ENCODE measurements around the gene ATXN7L3.

The ATXN7L3 gene

GRCh38 chr17:44176671-44177501 is 22.8 kb downstream of the ATXN7L3 start:
- no peak; the same call in 2 of the 3 replicates for ATAC-seq

GRCh38 chr17:44176257-44176656 is 23.4 kb downstream of the ATXN7L3 start:
- no peak for TF ChIP-seq ZFP3 (CRISPR knock-in tag; IDR thresholded peaks at IDR 0.05)
- no peak for TF ChIP-seq GLIS3 (CRISPR knock-in tag; IDR thresholded peaks at IDR 0.05)
- no peak for TF ChIP-seq ZC3H10 (CRISPR knock-in tag; IDR thresholded peaks at IDR 0.05)
- TF ChIP-seq OSR1 (CRISPR knock-in tag; IDR thresholded peaks at IDR 0.05) = no peak
- TF ChIP-seq POU6F1 (CRISPR knock-in tag; IDR thresholded peaks at IDR 0.05; ENCODE audit: borderline replicate concordance, low read depth) = no peak
- no peak for TF ChIP-seq ESRRG (CRISPR knock-in tag; IDR thresholded peaks at IDR 0.05)
- TF ChIP-seq PATZ1 (CRISPR knock-in tag; IDR thresholded peaks at IDR 0.05; ENCODE audit: borderline replicate concordance) = no peak
- no peak for TF ChIP-seq PPARA (CRISPR knock-in tag; IDR thresholded peaks at IDR 0.05; ENCODE audit: borderline replicate concordance)
- TF ChIP-seq CSDC2 (CRISPR knock-in tag; IDR thresholded peaks at IDR 0.05) = no peak
- TF ChIP-seq TCF4 (CRISPR knock-in tag; IDR thresholded peaks at IDR 0.05; ENCODE audit: borderline replicate concordance) = no peak
- no peak for TF ChIP-seq ARNTL (CRISPR knock-in tag; IDR thresholded peaks at IDR 0.05; ENCODE audit: borderline replicate concordance, low read depth)
- no peak for TF ChIP-seq TOX (CRISPR knock-in tag; IDR thresholded peaks at IDR 0.05; ENCODE audit: borderline replicate concordance)
- ATAC-seq = no peak

More at GRCh38 chr17:44176671-44177501, 22.8 kb downstream of the ATXN7L3 start:
- no peak for TF ChIP-seq RARB (CRISPR knock-in tag; IDR thresholded peaks at IDR 0.05)

GRCh38 chr17:44174427-44174826 is 25.3 kb downstream of the ATXN7L3 start:
- no peak for TF ChIP-seq TOX (CRISPR knock-in tag; IDR thresholded peaks at IDR 0.05; ENCODE audit: borderline replicate concordance)
- TF ChIP-seq ZC3H10 (CRISPR knock-in tag; IDR thresholded peaks at IDR 0.05) = no peak
- TF ChIP-seq ZFP30 (CRISPR knock-in tag; IDR thresholded peaks at IDR 0.05) = no peak
- TF ChIP-seq ISL1 (CRISPR knock-in tag; IDR thresholded peaks at IDR 0.05) = no peak
- TF ChIP-seq GLIS3 (CRISPR knock-in tag; IDR thresholded peaks at IDR 0.05) = no peak
- TF ChIP-seq OSR1 (CRISPR knock-in tag; IDR thresholded peaks at IDR 0.05) = no peak
- no peak for TF ChIP-seq TCF4 (CRISPR knock-in tag; IDR thresholded peaks at IDR 0.05; ENCODE audit: borderline replicate concordance)
- TF ChIP-seq TSHZ2 (CRISPR knock-in tag; IDR thresholded peaks at IDR 0.05) = no peak
- TF ChIP-seq POU6F1 (CRISPR knock-in tag; IDR thresholded peaks at IDR 0.05; ENCODE audit: borderline replicate concordance, low read depth) = no peak
- TF ChIP-seq ESRRG (CRISPR knock-in tag; IDR thresholded peaks at IDR 0.05) = no peak
- no peak for TF ChIP-seq BACH2 (CRISPR knock-in tag; IDR thresholded peaks at IDR 0.05; ENCODE audit: borderline replicate concordance)
- no peak for TF ChIP-seq ZNF8 (CRISPR knock-in tag; IDR thresholded peaks at IDR 0.05)
- ATAC-seq = no peak

GRCh38 chr17:44171931-44172455 is 27.7 kb downstream of the ATXN7L3 start:
- ATAC-seq = no peak
- TF ChIP-seq ZFP30 (CRISPR knock-in tag; IDR thresholded peaks at IDR 0.05) = no peak
- TF ChIP-seq ZNF565 (CRISPR knock-in tag; conservative IDR thresholded peaks at IDR 0.05; ENCODE audit: low read depth) = no peak
- TF ChIP-seq ISL1 (CRISPR knock-in tag; IDR thresholded peaks at IDR 0.05) = no peak
- no peak for TF ChIP-seq TOX (CRISPR knock-in tag; IDR thresholded peaks at IDR 0.05; ENCODE audit: borderline replicate concordance)
- no peak for TF ChIP-seq TCF4 (CRISPR knock-in tag; IDR thresholded peaks at IDR 0.05; ENCODE audit: borderline replicate concordance)
- no peak for TF ChIP-seq OSR1 (CRISPR knock-in tag; IDR thresholded peaks at IDR 0.05)
- TF ChIP-seq TSHZ2 (CRISPR knock-in tag; IDR thresholded peaks at IDR 0.05) = no peak
- TF ChIP-seq SNAI2 (CRISPR knock-in tag; IDR thresholded peaks at IDR 0.05) = no peak
- TF ChIP-seq BACH2 (CRISPR knock-in tag; IDR thresholded peaks at IDR 0.05; ENCODE audit: borderline replicate concordance) = no peak
- no peak for TF ChIP-seq ESRRG (CRISPR knock-in tag; IDR thresholded peaks at IDR 0.05)
- TF ChIP-seq ZFP3 (CRISPR knock-in tag; IDR thresholded peaks at IDR 0.05) = no peak
- no peak for TF ChIP-seq PPARA (CRISPR knock-in tag; IDR thresholded peaks at IDR 0.05; ENCODE audit: borderline replicate concordance)
- TF ChIP-seq POU6F1 (CRISPR knock-in tag; IDR thresholded peaks at IDR 0.05; ENCODE audit: borderline replicate concordance, low read depth) = no peak
